GM12864 (cell line): ENCODE results near the gene CRIP2.

Source experiments
- DNase-seq: peaks from one replicate; pipeline ENCODE4 v3.0.0-alpha.2; 2011; ENCODE audit warnings: low read depth
- H3K4me3 ChIP-seq: 2 replicates; pipeline ENCODE4 v1.5.1; 2011; ENCODE audit warnings: mild to moderate bottlenecking, low read depth, low read length, control low read depth
- TF ChIP-seq, protein P1 (sequence below): IDR thresholded peaks from 2 replicates; pipeline ENCODE4 v1.5.1; 2011; ENCODE audit warnings: low read depth, mild to moderate bottlenecking, moderate library complexity, low read length, control low read depth, inconsistent platforms; ENCODE audit errors: missing control alignments

Gene CRIP2

DNA sequence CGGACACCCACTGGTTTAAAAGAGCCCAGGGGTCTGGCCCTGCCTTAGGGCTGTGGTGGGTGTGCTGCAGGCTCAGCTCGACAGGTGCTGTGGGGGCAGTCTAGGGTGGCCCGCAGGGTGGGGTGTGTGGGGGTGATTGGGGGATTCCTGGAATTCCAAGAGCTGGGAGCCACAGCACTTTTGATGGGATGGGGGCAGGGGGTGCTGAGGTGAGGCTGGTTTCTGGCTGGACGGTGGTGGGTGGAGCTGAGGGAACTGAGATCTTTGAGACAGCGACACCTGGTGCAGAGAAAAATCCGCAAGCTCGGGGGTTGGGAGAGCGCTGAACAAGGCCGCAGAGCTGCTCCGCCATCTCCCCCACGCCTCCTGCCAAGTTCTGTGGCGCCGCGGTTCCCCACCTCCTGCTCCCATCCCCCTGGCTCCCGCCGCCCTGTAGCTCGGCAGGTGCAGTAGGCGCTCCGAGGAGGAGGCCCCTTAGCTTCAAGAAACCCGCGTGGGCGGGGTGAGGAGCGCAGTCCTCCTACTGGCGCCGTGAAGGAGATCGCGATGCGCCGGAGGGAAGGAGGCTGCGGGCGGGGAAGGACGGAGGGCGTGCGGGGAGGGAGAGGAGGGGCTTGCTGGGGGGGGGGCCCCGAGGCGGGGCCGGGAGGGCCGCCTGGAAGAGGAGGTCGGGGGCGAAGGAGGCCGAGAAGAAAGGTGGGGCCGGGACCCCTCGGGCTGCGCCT lies 15.1 kb downstream of the CRIP2 start:
- TF ChIP-seq, protein P1, sequence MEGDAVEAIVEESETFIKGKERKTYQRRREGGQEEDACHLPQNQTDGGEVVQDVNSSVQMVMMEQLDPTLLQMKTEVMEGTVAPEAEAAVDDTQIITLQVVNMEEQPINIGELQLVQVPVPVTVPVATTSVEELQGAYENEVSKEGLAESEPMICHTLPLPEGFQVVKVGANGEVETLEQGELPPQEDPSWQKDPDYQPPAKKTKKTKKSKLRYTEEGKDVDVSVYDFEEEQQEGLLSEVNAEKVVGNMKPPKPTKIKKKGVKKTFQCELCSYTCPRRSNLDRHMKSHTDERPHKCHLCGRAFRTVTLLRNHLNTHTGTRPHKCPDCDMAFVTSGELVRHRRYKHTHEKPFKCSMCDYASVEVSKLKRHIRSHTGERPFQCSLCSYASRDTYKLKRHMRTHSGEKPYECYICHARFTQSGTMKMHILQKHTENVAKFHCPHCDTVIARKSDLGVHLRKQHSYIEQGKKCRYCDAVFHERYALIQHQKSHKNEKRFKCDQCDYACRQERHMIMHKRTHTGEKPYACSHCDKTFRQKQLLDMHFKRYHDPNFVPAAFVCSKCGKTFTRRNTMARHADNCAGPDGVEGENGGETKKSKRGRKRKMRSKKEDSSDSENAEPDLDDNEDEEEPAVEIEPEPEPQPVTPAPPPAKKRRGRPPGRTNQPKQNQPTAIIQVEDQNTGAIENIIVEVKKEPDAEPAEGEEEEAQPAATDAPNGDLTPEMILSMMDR, result peak; percentile 80
- DNase-seq, result peak; percentile 84
- peak overlapping the region; percentile 85 for H3K4me3 ChIP-seq

DNA sequence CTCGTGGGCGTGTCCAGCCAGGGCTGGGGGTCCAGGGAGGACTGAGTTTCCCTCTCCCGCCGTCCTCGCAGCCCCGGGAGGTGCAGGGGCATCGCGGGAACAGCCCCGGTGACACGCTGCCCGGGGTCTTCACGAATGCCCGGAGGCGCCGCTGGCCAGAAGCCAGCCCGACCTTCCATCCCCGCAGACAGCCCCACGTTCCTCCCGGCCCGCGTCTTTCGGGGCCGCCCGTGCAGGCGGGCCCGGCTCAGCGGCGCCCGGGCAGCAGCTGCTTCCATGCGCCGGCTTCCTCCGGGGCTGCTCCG lies 15.6 kb downstream of the CRIP2 start:
- peak overlapping the region; percentile 85 for H3K4me3 ChIP-seq
- DNase-seq, result no peak
- TF ChIP-seq, protein P1, result no peak

DNA sequence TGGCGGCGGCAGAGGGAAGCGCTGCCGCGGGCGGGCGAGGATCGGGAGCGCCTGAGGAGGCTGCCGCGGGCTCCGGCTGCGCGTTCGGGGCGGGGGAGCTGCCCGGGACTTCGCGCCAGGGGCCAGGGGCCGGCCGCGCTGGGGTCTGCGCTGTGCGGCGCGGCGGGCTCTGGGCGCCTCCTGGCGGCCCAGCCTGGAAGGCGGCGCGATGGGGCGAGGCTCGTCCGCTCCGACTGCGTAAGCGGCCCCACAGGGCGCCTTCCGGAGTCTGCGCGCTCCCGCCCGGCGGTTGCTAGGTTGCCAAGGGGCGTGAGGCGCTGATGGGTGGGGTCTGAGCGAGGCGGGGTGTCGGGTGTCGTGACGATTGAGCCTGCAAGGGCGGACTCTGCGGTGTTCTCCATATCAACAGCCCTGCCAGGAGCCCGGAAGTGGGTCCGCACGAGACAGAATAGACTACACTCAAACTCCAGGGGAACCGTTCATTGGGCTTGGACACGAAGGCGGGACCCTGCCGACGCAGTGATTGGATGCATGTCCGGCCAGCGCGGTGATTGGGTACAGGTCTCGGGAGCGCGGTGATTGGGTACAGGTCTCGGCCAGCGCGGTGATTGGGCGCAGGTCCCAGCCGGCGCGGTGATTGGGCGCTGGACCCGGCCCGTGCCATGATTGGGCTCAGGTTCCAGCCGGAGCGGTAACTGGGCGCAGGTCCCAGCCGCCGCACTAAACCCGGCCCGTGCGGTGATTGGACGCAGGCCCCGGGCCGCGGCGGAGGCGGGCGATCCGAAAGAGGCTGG lies 16.1 kb downstream of the CRIP2 start, which contains the start of gene TEDC1:
TEDC1 (plus strand) TSS at position 675 of the 794 bp plus-strand sequence. CDS start 130 bp downstream, outside the sequence.
- DNase-seq, result peak; percentile 100
- peak within 1 kb of the TSS; percentile 85 for H3K4me3 ChIP-seq
- TF ChIP-seq, protein P1, result peak; percentile 76

DNA sequence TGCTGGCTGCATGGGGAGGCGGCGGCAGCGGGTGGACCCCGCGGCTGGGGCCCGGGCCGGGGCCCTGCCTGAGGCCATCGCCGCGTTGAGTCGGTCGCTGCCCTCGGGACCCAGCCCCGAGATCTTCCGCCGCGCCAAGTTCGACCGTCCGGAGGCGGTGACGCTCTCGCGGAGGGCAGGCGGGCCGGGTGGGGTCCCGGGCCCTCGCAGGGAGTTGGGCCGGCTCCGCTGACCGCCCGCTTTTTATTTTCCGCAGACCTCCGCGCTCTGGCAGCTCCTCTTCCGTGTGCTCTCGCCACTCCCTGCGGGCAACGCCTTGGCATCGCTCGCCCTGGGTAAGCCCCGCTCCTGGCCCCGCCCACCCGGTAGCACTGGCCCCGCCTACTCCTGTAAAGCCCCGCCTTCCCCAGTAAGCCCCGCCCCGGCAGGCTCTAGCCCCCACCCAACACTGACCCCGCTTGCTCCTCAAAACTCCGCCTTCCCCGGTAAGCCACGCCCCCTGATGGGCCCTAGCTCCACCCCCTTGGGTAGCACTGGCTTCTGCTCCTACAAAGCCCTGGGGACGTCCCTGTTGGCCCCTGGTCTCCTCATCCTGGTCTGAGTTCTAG lies 16.8 kb downstream of the CRIP2 start:
- peak; percentile 54 for DNase-seq
- TF ChIP-seq, protein P1, result no peak
- H3K4me3 ChIP-seq, result peak overlapping the region; percentile 81

DNA sequence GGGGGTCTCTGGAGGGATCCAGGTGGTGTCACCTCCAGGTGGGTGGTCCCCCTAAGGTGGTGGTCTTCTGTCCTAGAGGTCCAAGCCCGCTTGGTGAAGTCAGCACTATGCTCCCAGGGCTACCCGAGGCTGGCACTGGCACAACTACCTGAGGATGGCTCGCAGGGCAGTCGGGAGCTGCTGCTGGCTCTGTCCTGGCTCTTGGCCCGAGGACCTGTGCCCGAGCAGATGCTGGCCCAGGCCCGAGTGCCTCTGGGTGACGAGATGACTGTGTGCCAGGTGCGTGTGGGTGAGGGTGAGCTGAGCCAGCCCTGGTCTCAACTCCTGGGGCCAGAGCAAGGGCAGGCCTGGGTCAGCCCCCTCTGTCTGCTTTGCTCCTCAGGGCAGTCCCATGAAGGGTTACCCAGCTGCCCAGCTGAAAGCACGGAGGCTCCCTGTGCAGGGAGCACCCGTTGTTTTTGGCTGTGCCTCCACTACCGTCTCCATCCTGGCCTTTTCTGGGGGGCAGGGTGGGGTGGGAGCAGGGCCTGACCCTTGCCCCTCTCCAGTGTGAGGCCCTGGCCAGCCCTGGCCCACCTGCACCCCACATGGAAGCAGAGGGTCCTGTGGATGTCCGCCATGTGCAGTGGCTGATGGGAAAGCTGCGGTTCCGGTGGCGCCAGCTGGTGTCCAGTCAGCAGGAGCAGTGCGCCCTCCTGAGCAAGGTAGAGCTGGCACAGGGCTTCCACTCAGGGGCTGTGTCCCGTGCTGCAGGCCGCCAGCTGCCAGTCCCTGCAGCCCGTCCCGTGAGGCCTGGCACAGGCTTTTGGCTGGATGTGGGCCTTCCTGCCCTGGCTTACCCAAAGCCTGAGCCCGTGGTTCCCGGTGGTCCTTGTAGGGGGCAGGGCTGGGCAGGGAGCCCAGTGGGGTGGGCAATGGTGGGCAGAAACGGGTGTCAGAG lies 17.7 kb downstream of the CRIP2 start:
- no peak for DNase-seq
- H3K4me3 ChIP-seq, result peak overlapping the region; percentile 81
- TF ChIP-seq, protein P1, result no peak
